NCI-H82 treated with DMSO at 0.1 percent for 48 hours (cell line): ENCODE results near the gene SLC35F1.
"Not testable (repeated sequence)": the region's sequence is repeated elsewhere in the genome, so short reads cannot be mapped to it uniquely, and the experiment has no call there.

Experiments
- DNase-seq: peaks from one replicate; lab custom pipeline; 2025; ENCODE audit not compliant: unreplicated experiment; lab: John Stamatoyannopoulos, UW

The SLC35F1 gene

GRCh38 chr6:117924690-117925089 lies 17.6 kb downstream of the SLC35F1 start:
- DNase-seq: no peak

- no peak for DNase-seq
Observed at GRCh38 chr6:117927866-117928265, 20.8 kb downstream of the SLC35F1 start.

- no peak for DNase-seq
Observed at GRCh38 chr6:117928833-117929232, 21.8 kb downstream of the SLC35F1 start.

GRCh38 chr6:117929501-117929900 lies 22.4 kb downstream of the SLC35F1 start:
- DNase-seq: no peak

- DNase-seq: no peak
Observed at GRCh38 chr6:117930645-117931044, 23.6 kb downstream of the SLC35F1 start.

GRCh38 chr6:117932001-117932400 lies 24.9 kb downstream of the SLC35F1 start:
- DNase-seq: no peak

GRCh38 chr6:117932676-117933075 lies 25.6 kb downstream of the SLC35F1 start:
- no peak for DNase-seq

GRCh38 chr6:117933471-117933870 lies 26.4 kb downstream of the SLC35F1 start:
- DNase-seq: no peak

- DNase-seq: no peak
Observed at GRCh38 chr6:117938311-117938995, 31.4 kb downstream of the SLC35F1 start.

- DNase-seq: no peak
Observed at GRCh38 chr6:117947234-117947633, 40.2 kb downstream of the SLC35F1 start.

- no peak for DNase-seq
Observed at GRCh38 chr6:117951783-117952182, 44.7 kb downstream of the SLC35F1 start.

GRCh38 chr6:117955684-117956256 lies 48.7 kb downstream of the SLC35F1 start:
- DNase-seq: no peak

- no peak for DNase-seq
Observed at GRCh38 chr6:117956386-117956785, 49.3 kb downstream of the SLC35F1 start.

- no peak for DNase-seq
Observed at GRCh38 chr6:117958536-117958935, 51.5 kb downstream of the SLC35F1 start.

GRCh38 chr6:117960877-117961276 lies 53.8 kb downstream of the SLC35F1 start:
- no peak for DNase-seq

GRCh38 chr6:117961301-117961700 lies 54.2 kb downstream of the SLC35F1 start:
- DNase-seq: no peak

GRCh38 chr6:117965763-117966162 lies 58.7 kb downstream of the SLC35F1 start:
- not testable (repeated sequence) for DNase-seq

- no peak for DNase-seq
Observed at GRCh38 chr6:117971637-117972036, 64.6 kb downstream of the SLC35F1 start.

- DNase-seq: no peak
Observed at GRCh38 chr6:117974914-117975627, 68.0 kb downstream of the SLC35F1 start.

GRCh38 chr6:117976030-117976651 lies 69.1 kb downstream of the SLC35F1 start:
- DNase-seq: peak; percentile 24

GRCh38 chr6:117985916-117986315 lies 78.9 kb downstream of the SLC35F1 start:
- DNase-seq: no peak

GRCh38 chr6:117986396-117986795 lies 79.3 kb downstream of the SLC35F1 start:
- DNase-seq: no peak
